GM23338 (cell line): ENCODE measurements around the gene RCL1. TPM values are rescaled to one million over a fixed set of nuclear protein-coding genes. Genes with fewer than 3 reads are reported as not detected.
"Not testable (repeated sequence)": the region's sequence is repeated elsewhere in the genome, so short reads cannot be mapped to it uniquely, and the experiment has no call there.

Source experiments
- ATAC-seq: fragments of 200-7000 bp; cut with Tn5 transposase; 3 replicates; pipeline ENCODE4 v1.9.1; 2020
- DNase-seq: peaks from one replicate; pipeline ENCODE4 v3.0.0-alpha.2; 2015; ENCODE audit warnings: low spot score
- H2AFZ ChIP-seq: fragments of 200-600 bp; sonication (generic); 2 replicates; pipeline ENCODE4 v1.8.0; 2016; ENCODE audit warnings: antibody characterized with exemption, mild to moderate bottlenecking, moderate library complexity
- H3F3A ChIP-seq: fragments of 200-600 bp; sonication (generic); replicated peaks from 2 replicates; pipeline ENCODE4 v1.8.0; 2017; ENCODE audit warnings: antibody characterized with exemption, mixed run types, low read depth
- H3K27ac ChIP-seq: fragments of 200-600 bp; sonication (generic); 2 replicates; pipeline ENCODE4 v1.6.1; 2016; ENCODE audit warnings: low read depth
- H3K27me3 ChIP-seq: fragments of 200-600 bp; sonication (generic); 2 replicates; pipeline ENCODE4 v1.8.0; 2016; ENCODE audit warnings: mild to moderate bottlenecking, mixed run types, moderate library complexity; ENCODE audit not compliant: insufficient read depth
- H3K36me3 ChIP-seq: fragments of 200-600 bp; sonication (generic); 2 replicates; pipeline ENCODE4 v1.8.0; 2016; ENCODE audit warnings: mild to moderate bottlenecking; ENCODE audit not compliant: insufficient read depth
- H3K4me1 ChIP-seq: fragments of 200-600 bp; sonication (generic); 2 replicates; pipeline ENCODE4 v1.8.0; 2016; ENCODE audit warnings: mild to moderate bottlenecking, moderate library complexity; ENCODE audit not compliant: insufficient read depth
- H3K4me2 ChIP-seq: fragments of 200-600 bp; sonication (generic); 2 replicates; pipeline ENCODE4 v1.7.1; 2017; ENCODE audit warnings: mixed run types
- H3K4me3 ChIP-seq: fragments of 200-600 bp; sonication (generic); 2 replicates; pipeline ENCODE4 v1.6.1; 2016; ENCODE audit warnings: mixed run types
- H3K79me2 ChIP-seq: fragments of 200-600 bp; sonication (generic); replicated peaks from 2 replicates; pipeline ENCODE4 v1.8.0; 2017; ENCODE audit warnings: mild to moderate bottlenecking; ENCODE audit not compliant: insufficient read depth
- H3K9me2 ChIP-seq: fragments of 200-600 bp; sonication (generic); 2 replicates; pipeline ENCODE4 v1.8.0; 2017; ENCODE audit not compliant: insufficient read depth
- H4K20me1 ChIP-seq: fragments of 200-600 bp; sonication (generic); replicated peaks from 2 replicates; pipeline ENCODE4 v1.8.0; 2017; ENCODE audit warnings: mild to moderate bottlenecking; ENCODE audit not compliant: insufficient read depth
- H3K27ac Mint-ChIP-seq: 2 replicates; pipeline ENCODE4 v1.8.0; 2020; ENCODE audit warnings: inconsistent platforms, mild to moderate bottlenecking, moderate library complexity, mixed read lengths
- H3K27me3 Mint-ChIP-seq: 3 replicates; pipeline ENCODE4 v1.8.0; 2022; ENCODE audit warnings: low read depth, mild to moderate bottlenecking, moderate library complexity, mixed read lengths, inconsistent platforms; ENCODE audit not compliant: insufficient read depth, poor library complexity
- H3K36me3 Mint-ChIP-seq: 3 replicates; pipeline ENCODE4 v1.8.0; 2021; ENCODE audit warnings: low read depth, mild to moderate bottlenecking, inconsistent platforms, moderate library complexity, mixed read lengths
- H3K4me1 Mint-ChIP-seq: 3 replicates; pipeline ENCODE4 v1.8.0; 2020; ENCODE audit warnings: mild to moderate bottlenecking, inconsistent platforms, mixed read lengths
- H3K4me3 Mint-ChIP-seq: 3 replicates; pipeline ENCODE4 v1.8.0; 2021; ENCODE audit warnings: moderate library complexity, mild to moderate bottlenecking, inconsistent platforms, mixed read lengths
- H3K9me3 Mint-ChIP-seq: 3 replicates; pipeline ENCODE4 v1.8.0; 2020; ENCODE audit warnings: moderate library complexity, mild to moderate bottlenecking, inconsistent platforms, mixed read lengths
- CREB1 ChIP-seq: fragments of 250-450 bp; sonication (Bioruptor Pico); IDR thresholded peaks from 2 replicates; pipeline ENCODE4 v1.5.0; 2020; ENCODE audit warnings: low read depth, mild to moderate bottlenecking, moderate library complexity
- EZH2 ChIP-seq: fragments of 200-600 bp; sonication (generic); IDR thresholded peaks from one replicate; pipeline ENCODE4 v1.8.0; 2017; ENCODE audit warnings: antibody characterized with exemption, mild to moderate bottlenecking, low read depth; ENCODE audit not compliant: unreplicated experiment
- EZH2phosphoT487 ChIP-seq: fragments of 200-600 bp; sonication (generic); IDR thresholded peaks from one replicate; pipeline ENCODE4 v1.8.1; 2018; ENCODE audit warnings: antibody characterized with exemption; ENCODE audit not compliant: unreplicated experiment
- JUNB ChIP-seq: IDR thresholded peaks from one replicate; pipeline ENCODE4 v1.6.1; 2016; ENCODE audit warnings: antibody characterized with exemption; ENCODE audit not compliant: unreplicated experiment
- NANOG ChIP-seq: IDR thresholded peaks from 2 replicates; pipeline ENCODE4 v1.6.1; 2016; ENCODE audit warnings: antibody characterized with exemption, borderline replicate concordance
- REST ChIP-seq: IDR thresholded peaks from one replicate; pipeline ENCODE4 v1.6.1; 2018; ENCODE audit warnings: antibody characterized with exemption; ENCODE audit not compliant: unreplicated experiment
- polyA plus RNA-seq: library from polyadenylated mRNA; unstranded; fragments of >200 nt; fragmentation: Nextera tagmentation; extraction: Ambion mirVana; gene quantifications from 2 replicates; pipeline ENCODE4 v1.2.1, GENCODE V29; 2016
- total RNA-seq: library from RNA; depleted of rRNA; stranded (reverse); fragments of >200 nt; shearing (Covaris generic); gene quantifications from 2 replicates; pipeline ENCODE4 v1.2.3, GENCODE V29; 2014
- TF ChIP-seq, protein P1 (sequence below), 2 experiments: fragments of 200-600 bp in 1 of 2; sonication (generic) in 1 of 2; conservative IDR thresholded peaks; 2 replicates each; pipeline versions ENCODE4 v1.5.1 to v1.6.1; 2016 to 2017; ENCODE audit warnings: antibody characterized with exemption in 2 of 2, low read depth in 2 of 2, mild to moderate bottlenecking in 2 of 2, moderate library complexity in 1 of 2

RCL1 gene
- total and polyA plus RNA-seq, 2 experiments from 2014 or later = 19.3 to 41.2 TPM

- Histone ChIP-seq H2AFZ (no peak overlapping the region), H3K27ac (no peak overlapping the region), H3K4me2 (no peak overlapping the region), H3F3A (no peaks in the 10 kb centered on the region), H3K36me3 (no peaks in the 10 kb centered on the region), H3K27me3 (no peaks in the 10 kb centered on the region), H3K4me3 (no peak overlapping the region), H3K9me2 (no peaks in the 10 kb centered on the region), H4K20me1 (no peaks in the 10 kb centered on the region), H3K4me1 (peaks cover 5% of the 10 kb centered on the region), H3K79me2 (no peaks in the 10 kb centered on the region)
- DNase-seq (no peak), ATAC-seq (no peak)
- 0 out of 3 replicates have a peak, but pooled peaks cover 2% of the 10 kb centered on the region for H3K36me3 Mint-ChIP-seq
- H3K4me3 Mint-ChIP-seq = no peak overlapping the region
- no peak overlapping the region for H3K27ac Mint-ChIP-seq
- H3K4me1 Mint-ChIP-seq = peaks cover 2% of the 10 kb centered on the region
- no peak for TF ChIP-seq REST
- TF ChIP-seq EZH2 = no peak
- no peak for TF ChIP-seq EZH2phosphoT487
- no peak for TF ChIP-seq CREB1 (CRISPR knock-in tag)
- TF ChIP-seq JUNB = no peak
- no peak for TF ChIP-seq NANOG
- no peaks in the 10 kb centered on the region for H3K27me3 Mint-ChIP-seq
- H3K9me3 Mint-ChIP-seq = no peaks in the 10 kb centered on the region
These were observed 44.1 kb upstream of the RCL1 start for GRCh38 chr9:4748612-4749011.

DNA sequence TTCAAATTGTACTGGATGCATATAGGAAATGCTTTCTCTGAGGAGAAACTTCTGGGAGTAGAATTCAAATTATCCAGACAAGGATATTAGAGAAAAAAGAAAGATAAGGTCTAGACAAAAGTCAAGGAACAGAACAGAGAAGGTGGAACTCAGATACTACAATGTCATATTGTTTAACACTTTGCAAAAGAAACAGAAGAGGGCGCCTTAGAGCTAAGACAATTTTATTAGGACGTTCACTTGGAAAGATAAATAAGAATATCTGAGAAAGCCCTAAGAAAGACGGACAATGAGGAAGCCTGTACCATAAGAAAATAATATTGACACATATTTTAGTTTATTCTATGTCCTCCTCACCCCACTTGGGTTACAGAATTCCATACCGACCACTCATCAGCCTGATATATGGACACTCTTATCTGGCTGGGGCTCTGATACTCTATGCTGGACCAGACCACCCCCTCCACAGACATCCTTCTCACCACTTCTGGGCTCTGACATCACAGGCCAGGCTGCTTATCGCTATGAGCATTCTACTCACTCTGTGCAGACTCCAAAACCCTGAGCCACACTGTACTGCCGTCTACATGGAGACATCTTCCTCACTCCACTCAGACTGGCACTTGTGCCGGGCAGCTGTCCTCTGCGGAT is 42.6 kb upstream of the RCL1 start:
- no peak overlapping the region for H3K4me3 ChIP-seq
- Mint-ChIP-seq H3K27ac (no peak overlapping the region), H3K4me1 (no peaks in the 10 kb centered on the region), H3K36me3 (0 out of 3 replicates have a peak, but pooled peaks cover 2% of the 10 kb centered on the region), H3K4me3 (no peak overlapping the region), H3K27me3 (peaks cover 2% of the 10 kb centered on the region), H3K9me3 (no peaks in the 10 kb centered on the region)
- H2AFZ ChIP-seq = no peak overlapping the region
- H3K9me2 ChIP-seq = no peaks in the 10 kb centered on the region
- H3F3A ChIP-seq = no peaks in the 10 kb centered on the region
- no peak overlapping the region for H3K27ac ChIP-seq
- ATAC-seq (peak; percentile 52), DNase-seq (peak; percentile 71)
- H3K4me2 ChIP-seq = no peak overlapping the region
- no peaks in the 10 kb centered on the region for H3K4me1 ChIP-seq
- no peaks in the 10 kb centered on the region for H3K27me3 ChIP-seq
- no peaks in the 10 kb centered on the region for H3K79me2 ChIP-seq
- H3K36me3 ChIP-seq = no peaks in the 10 kb centered on the region
- no peak for TF ChIP-seq REST
- TF ChIP-seq, protein P1, sequence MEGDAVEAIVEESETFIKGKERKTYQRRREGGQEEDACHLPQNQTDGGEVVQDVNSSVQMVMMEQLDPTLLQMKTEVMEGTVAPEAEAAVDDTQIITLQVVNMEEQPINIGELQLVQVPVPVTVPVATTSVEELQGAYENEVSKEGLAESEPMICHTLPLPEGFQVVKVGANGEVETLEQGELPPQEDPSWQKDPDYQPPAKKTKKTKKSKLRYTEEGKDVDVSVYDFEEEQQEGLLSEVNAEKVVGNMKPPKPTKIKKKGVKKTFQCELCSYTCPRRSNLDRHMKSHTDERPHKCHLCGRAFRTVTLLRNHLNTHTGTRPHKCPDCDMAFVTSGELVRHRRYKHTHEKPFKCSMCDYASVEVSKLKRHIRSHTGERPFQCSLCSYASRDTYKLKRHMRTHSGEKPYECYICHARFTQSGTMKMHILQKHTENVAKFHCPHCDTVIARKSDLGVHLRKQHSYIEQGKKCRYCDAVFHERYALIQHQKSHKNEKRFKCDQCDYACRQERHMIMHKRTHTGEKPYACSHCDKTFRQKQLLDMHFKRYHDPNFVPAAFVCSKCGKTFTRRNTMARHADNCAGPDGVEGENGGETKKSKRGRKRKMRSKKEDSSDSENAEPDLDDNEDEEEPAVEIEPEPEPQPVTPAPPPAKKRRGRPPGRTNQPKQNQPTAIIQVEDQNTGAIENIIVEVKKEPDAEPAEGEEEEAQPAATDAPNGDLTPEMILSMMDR (conservative IDR thresholded peaks at IDR 0.05; ENCODE audit: low read depth in 2 of 2) = peak; percentile 56 to 79; a peak in 3 of 4 replicates
- H4K20me1 ChIP-seq = no peaks in the 10 kb centered on the region

DNA sequence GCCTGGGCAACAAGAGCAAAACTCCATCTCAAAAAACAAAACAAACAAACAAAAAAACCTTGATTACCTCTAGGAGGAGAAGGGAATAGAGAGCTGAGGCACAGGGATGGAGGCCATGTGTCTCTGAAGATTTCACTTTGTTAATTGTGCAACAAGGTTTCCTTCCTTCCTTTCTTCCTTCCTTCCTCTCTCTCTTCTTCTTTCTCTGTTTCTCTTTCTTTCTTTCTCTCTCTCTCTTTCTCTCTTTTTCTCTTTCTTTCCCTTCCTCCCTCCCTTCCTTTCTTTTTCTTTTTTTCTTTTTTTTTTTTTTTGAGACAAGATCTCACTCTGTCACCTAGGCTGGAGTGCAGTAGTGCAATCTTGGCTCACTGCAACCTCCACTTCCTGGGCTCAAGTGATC is 38.2 kb upstream of the RCL1 start:
- not testable (repeated sequence) for H3K27me3 Mint-ChIP-seq, H3K4me3 ChIP-seq, H3K9me2 ChIP-seq, H3K4me3 Mint-ChIP-seq, H4K20me1 ChIP-seq, H3K36me3 Mint-ChIP-seq, DNase-seq, H3K4me2 ChIP-seq, ATAC-seq, H3K9me3 Mint-ChIP-seq, H3K27ac Mint-ChIP-seq, H3K27ac ChIP-seq, H3K36me3 ChIP-seq, H2AFZ ChIP-seq, H3K4me1 ChIP-seq, H3K27me3 ChIP-seq, H3K4me1 Mint-ChIP-seq, H3F3A ChIP-seq, H3K79me2 ChIP-seq
